ENCODE measurements around the gene PLOD2. TPM values are rescaled to one million over a fixed set of nuclear protein-coding genes. Genes with fewer than 3 reads are reported as not detected.

PLOD2 gene
- total and polyA plus RNA-seq, 9 donors, result 29.6 to 65.4 (median 40.6) TPM

GRCh38 chr3:146092230-146092629, 68.8 kb downstream of the PLOD2 start:
- WGBS, 3 donors, result 87 to 92% (median 89%) methylated on average over 1 of the region's 1 CpG
- TF ChIP-seq POLR2A (IDR thresholded peaks at IDR 0.05) (no peak), EP300 (IDR thresholded peaks at IDR 0.05) (no peak), CTCF (IDR thresholded peaks at IDR 0.05) (no peak)

GRCh38 chr3:146091397-146091796, 69.6 kb downstream of the PLOD2 start:
- peaks cover 2% of the 10 kb centered on the region for H3K4me1 ChIP-seq (ENCODE audit: insufficient read depth)
- DNase-seq, result no peak
- H3K27me3 ChIP-seq, result no peaks in the 10 kb centered on the region
- intact Hi-C loops (cut with DNase I), result no loop called here
- H3K4me3 ChIP-seq, result no peak overlapping the region
- H3K27ac ChIP-seq, result no peak overlapping the region
- TF ChIP-seq POLR2A (IDR thresholded peaks at IDR 0.05), result no peak
- no peak for TF ChIP-seq EP300 (IDR thresholded peaks at IDR 0.05)
- TF ChIP-seq CTCF (IDR thresholded peaks at IDR 0.05), result no peak
- no peaks in the 10 kb centered on the region for H3K9me3 ChIP-seq
- H3K36me3 ChIP-seq, result no peaks in the 10 kb centered on the region
- WGBS, 3 donors, result 80 to 89% (median 81%) methylated on average over 1 of the region's 1 CpG

More at GRCh38 chr3:146092230-146092629, 68.8 kb downstream of the PLOD2 start:
- intact Hi-C loops (cut with DNase I), result no loop called here
- Histone ChIP-seq H3K27ac (no peak overlapping the region), H3K4me3 (no peak overlapping the region), H3K27me3 (no peaks in the 10 kb centered on the region), H3K4me1 (ENCODE audit: insufficient read depth) (peaks cover 2% of the 10 kb centered on the region), H3K36me3 (no peaks in the 10 kb centered on the region), H3K9me3 (no peaks in the 10 kb centered on the region)
- no peak for DNase-seq

GRCh38 chr3:146090521-146090920, 70.5 kb downstream of the PLOD2 start:
- Histone ChIP-seq H3K4me3 (no peak overlapping the region), H3K36me3 (no peaks in the 10 kb centered on the region), H3K27ac (no peak overlapping the region), H3K4me1 (ENCODE audit: insufficient read depth) (peaks cover 2% of the 10 kb centered on the region), H3K27me3 (no peaks in the 10 kb centered on the region), H3K9me3 (no peaks in the 10 kb centered on the region)
- 12 to 31% (median 17%) methylated on average over 2 of the region's 2 CpGs for WGBS, 3 donors
- intact Hi-C loops (cut with DNase I), result no loop called here
- TF ChIP-seq EP300 (IDR thresholded peaks at IDR 0.05), result no peak
- TF ChIP-seq POLR2A (IDR thresholded peaks at IDR 0.05), result no peak
- no peak for TF ChIP-seq CTCF (IDR thresholded peaks at IDR 0.05)
- DNase-seq, result no peak

GRCh38 chr3:146088840-146089239, 72.1 kb downstream of the PLOD2 start:
- Histone ChIP-seq H3K27ac (no peak overlapping the region), H3K4me1 (ENCODE audit: insufficient read depth) (peaks cover under 1% of the 10 kb centered on the region)
- 29 to 43% (median 30%) methylated on average over 2 of the region's 2 CpGs for WGBS, 3 donors

More at GRCh38 chr3:146088840-146089239, 72.1 kb downstream of the PLOD2 start:
- Histone ChIP-seq H3K9me3 (no peaks in the 10 kb centered on the region), H3K27me3 (no peaks in the 10 kb centered on the region), H3K36me3 (no peaks in the 10 kb centered on the region), H3K4me3 (no peak overlapping the region)
- no peak for TF ChIP-seq EP300 (IDR thresholded peaks at IDR 0.05)
- TF ChIP-seq CTCF (IDR thresholded peaks at IDR 0.05), result no peak
- TF ChIP-seq POLR2A (IDR thresholded peaks at IDR 0.05), result no peak
- DNase-seq, result no peak
- intact Hi-C loops (cut with DNase I), result no loop called here
